Suprapubic skin (tissue), 4 donors: ENCODE results near the gene SSTR1. TPM values are rescaled to one million over a fixed set of nuclear protein-coding genes. Genes with fewer than 3 reads are reported as not detected.

Experiments used
- DNase-seq, 2 donors: peaks; one replicate each; pipeline ENCODE4 v3.0.0-alpha.2; 2019; ENCODE audit warnings: low spot score in 2 of 2
- H3K27ac ChIP-seq: fragments of 200-600 bp; sonication (generic); one replicate; pipeline ENCODE4 v1.5.1; 2019
- H3K27me3 ChIP-seq: fragments of 200-600 bp; sonication (generic); one replicate; pipeline ENCODE4 v1.5.1; 2019
- H3K36me3 ChIP-seq: fragments of 200-600 bp; sonication (generic); one replicate; pipeline ENCODE4 v1.5.1; 2019
- H3K4me1 ChIP-seq: fragments of 200-600 bp; sonication (generic); one replicate; pipeline ENCODE4 v1.5.1; 2019
- H3K4me3 ChIP-seq: fragments of 200-600 bp; sonication (generic); one replicate; pipeline ENCODE4 v1.5.1; 2019; ENCODE audit warnings: mild to moderate bottlenecking
- H3K9me3 ChIP-seq: fragments of 200-600 bp; sonication (generic); one replicate; pipeline ENCODE4 v1.5.1; 2019
- CTCF ChIP-seq, 2 donors: fragments of 200-600 bp in 1 of 2; fragments of 450-650 bp in 1 of 2; sonication (generic) in 1 of 2; IDR thresholded peaks; one replicate each; pipeline ENCODE4 v1.5.1; 2016 to 2019; ENCODE audit warnings: antibody characterized with exemption in 2 of 2, mild to moderate bottlenecking in 1 of 2, moderate library complexity in 1 of 2
- EP300 ChIP-seq: sonication (generic); formaldehyde crosslinking; IDR thresholded peaks from one replicate; pipeline ENCODE4 v1.6.1; 2017; ENCODE audit warnings: antibody characterized with exemption
- POLR2A ChIP-seq, 2 donors: fragments of 450-650 bp; IDR thresholded peaks; one replicate each; pipeline ENCODE4 v1.6.1; 2017; ENCODE audit warnings: antibody characterized with exemption in 2 of 2, mild to moderate bottlenecking in 2 of 2, moderate library complexity in 2 of 2
- POLR2AphosphoS5 ChIP-seq, 3 donors: sonication (generic); formaldehyde crosslinking; IDR thresholded peaks; one replicate each; pipeline ENCODE4 v1.6.1; 2017; ENCODE audit warnings: antibody characterized with exemption in 3 of 3
- WGBS: methylation state at CpG from one replicate; pipeline ENCODE4 v1.1.5; 2018; 5-methylcytosine and 5-hydroxymethylcytosine counted together
- total RNA-seq, 4 donors: library from RNA; depleted of rRNA; stranded (reverse); fragments of >200 nt; gene quantifications; one replicate each; pipeline ENCODE4 v1.1.0, GENCODE V29; 2016

The SSTR1 gene
- total RNA-seq, 4 donors from 2014 or later: 0.24 to 0.98 (median 0.44) TPM; not detected in 1

GRCh38 chr14:38255673-38256532 is 48.2 kb downstream of the SSTR1 start, which contains the start of gene CLEC14A:
TSS of gene CLEC14A (minus strand) at chr14:38256093. CDS start at chr14:38256022, 71 bp downstream.
- peak within 1 kb of the TSS; percentile 67 for H3K27ac ChIP-seq
- H3K27me3 ChIP-seq: peaks cover 24% of the 10 kb centered on the region
- no peaks in the 10 kb centered on the region for H3K36me3 ChIP-seq
- peaks cover 11% of the 10 kb centered on the region for H3K4me1 ChIP-seq
- peak; percentile 65 to 78 for DNase-seq
- H3K9me3 ChIP-seq: no peaks in the 10 kb centered on the region
- WGBS: 35% methylated on average over 19 of the region's 68 CpGs
- peak within 1 kb of the TSS; percentile 49 for H3K4me3 ChIP-seq
- TF ChIP-seq CTCF (IDR thresholded peaks at IDR 0.05) (no peak), POLR2A (IDR thresholded peaks at IDR 0.05) (no peak), EP300 (no peak), POLR2AphosphoS5 (IDR thresholded peaks at IDR 0.05) (no peak)

- peak overlapping the region; percentile 49 for H3K4me3 ChIP-seq
- TF ChIP-seq POLR2A (IDR thresholded peaks at IDR 0.05) (no peak), CTCF (IDR thresholded peaks at IDR 0.05) (peak in 1 of 2 donors; percentile 7)
- peak overlapping the region; percentile 24 for H3K27ac ChIP-seq
- H3K9me3 ChIP-seq: no peaks in the 10 kb centered on the region
- no peaks in the 10 kb centered on the region for H3K36me3 ChIP-seq
- peaks cover 24% of the 10 kb centered on the region for H3K27me3 ChIP-seq
- 52% methylated on average over 5 of the region's 5 CpGs for WGBS
- H3K4me1 ChIP-seq: peaks cover 11% of the 10 kb centered on the region
- DNase-seq: no peak
These were observed 48.8 kb downstream of the SSTR1 start for GRCh38 chr14:38256533-38256840.

GRCh38 chr14:38257507-38257906 is 49.8 kb downstream of the SSTR1 start:
- TF ChIP-seq POLR2A (IDR thresholded peaks at IDR 0.05): no peak
- no peak for TF ChIP-seq EP300
- no peak overlapping the region for H3K4me3 ChIP-seq
- H3K9me3 ChIP-seq: no peaks in the 10 kb centered on the region
- peaks cover 11% of the 10 kb centered on the region for H3K4me1 ChIP-seq
- peaks cover 24% of the 10 kb centered on the region for H3K27me3 ChIP-seq
- H3K36me3 ChIP-seq: no peaks in the 10 kb centered on the region
- DNase-seq: no peak
- no peak overlapping the region for H3K27ac ChIP-seq
- WGBS: 71% methylated on average over 2 of the region's 2 CpGs

- H3K27me3 ChIP-seq: no peaks in the 10 kb centered on the region
- WGBS: 82% methylated on average over 1 of the region's 1 CpG
- no peak overlapping the region for H3K27ac ChIP-seq
- no peaks in the 10 kb centered on the region for H3K4me1 ChIP-seq
- DNase-seq: no peak
- no peak for TF ChIP-seq EP300
- no peak for TF ChIP-seq POLR2AphosphoS5 (IDR thresholded peaks at IDR 0.05)
- no peak for TF ChIP-seq CTCF (IDR thresholded peaks at IDR 0.05)
- TF ChIP-seq POLR2A (IDR thresholded peaks at IDR 0.05): no peak
- no peaks in the 10 kb centered on the region for H3K36me3 ChIP-seq
- H3K4me3 ChIP-seq: no peak overlapping the region
- H3K9me3 ChIP-seq: no peaks in the 10 kb centered on the region
These were observed 53.9 kb downstream of the SSTR1 start for GRCh38 chr14:38261620-38262019.

Other genes with a start within 250 kb of the SSTR1 start
- 10 to 100 TPM in 1 of 4 donors, 1 to 10 TPM in 3; 5.9 to 18.9 (median 8.6) TPM for gene CLEC14A, start 48.2 kb downstream of the SSTR1 start, total RNA-seq